Mammary epithelial cell (primary cell): Measurements from ENCODE around the gene RAB25.

Source experiments
- CTCF ChIP-seq, 2 donors: IDR thresholded peaks in 1 of 2; conservative IDR thresholded peaks in 1 of 2; 2 replicates each; pipeline ENCODE4 v1.5.1; 2011 to 2012; ENCODE audit warnings: inconsistent platforms in 2 of 2, low read length in 2 of 2, mild to moderate bottlenecking in 2 of 2, control low read depth in 1 of 2, low read depth in 1 of 2; ENCODE audit not compliant: insufficient read depth in 1 of 2; ENCODE audit errors: extremely low read depth in 1 of 2
- EZH2 ChIP-seq: IDR thresholded peaks from 2 replicates; pipeline ENCODE4 v1.6.1; 2012; ENCODE audit warnings: low read length, inconsistent platforms, borderline replicate concordance

GRCh38 chr1:156069490-156070455, 8.8 kb downstream of the RAB25 start:
- TF ChIP-seq EZH2, result no peak
- no peak for TF ChIP-seq CTCF (conservative IDR thresholded peaks at IDR 0.05 in 1 of 2, IDR thresholded peaks at IDR 0.05 in 1 of 2; ENCODE audit: extremely low read depth in 1 of 2, insufficient read depth in 1 of 2, low read depth in 1 of 2, low read length in 2 of 2)
